ENCODE data around the gene DDAH1.

Gene DDAH1

DNA sequence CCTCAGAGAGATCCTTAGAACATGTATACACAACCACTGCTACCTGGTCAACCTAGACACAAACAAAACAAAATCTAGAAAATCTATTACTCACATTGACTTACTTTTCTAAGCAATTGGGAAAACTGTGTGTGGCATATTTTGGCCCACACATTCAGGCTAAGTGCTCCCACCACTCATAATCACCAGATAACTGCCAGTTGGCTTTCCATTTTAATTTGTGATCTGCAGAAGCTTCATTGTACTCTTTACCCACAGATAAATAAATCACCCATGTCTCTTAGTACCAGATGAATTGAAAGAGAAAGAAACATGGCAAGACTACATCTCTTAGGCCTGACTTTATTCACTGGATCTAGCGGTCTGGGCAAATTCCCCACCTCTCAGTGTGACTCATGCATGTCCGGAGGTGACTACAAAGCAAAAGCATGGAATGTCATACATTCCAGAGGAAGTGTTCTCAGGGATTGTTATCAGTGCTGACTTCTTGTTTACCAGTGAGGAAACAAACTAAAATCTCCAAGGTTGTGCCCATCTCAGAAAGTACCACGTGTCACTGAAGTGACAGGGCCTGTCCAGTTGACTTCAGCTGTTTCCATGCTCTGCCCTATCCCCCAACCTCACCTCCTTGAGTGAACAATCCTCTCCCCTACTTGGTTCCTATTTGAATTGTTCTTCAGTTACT is 136.1 kb downstream of the DDAH1 start:
- intact Hi-C loops (cut with DNase I; ENCODE audit: low total_unique reads), result no loop called here
- Histone ChIP-seq H3K4me3 (no peak overlapping the region), H3K4me1 (peaks cover 0 to 39% (median 27%) of the 10 kb centered on the region in 4 donors), H3K27ac (peak overlapping the region; percentile 6 to 57), H3K27me3 (no peaks in the 10 kb centered on the region), H3K9me3 (peaks cover 0 to 5% (median 0%) of the 10 kb centered on the region in 3 donors), H3K36me3 (no peaks in the 10 kb centered on the region)
- TF ChIP-seq, protein P1, sequence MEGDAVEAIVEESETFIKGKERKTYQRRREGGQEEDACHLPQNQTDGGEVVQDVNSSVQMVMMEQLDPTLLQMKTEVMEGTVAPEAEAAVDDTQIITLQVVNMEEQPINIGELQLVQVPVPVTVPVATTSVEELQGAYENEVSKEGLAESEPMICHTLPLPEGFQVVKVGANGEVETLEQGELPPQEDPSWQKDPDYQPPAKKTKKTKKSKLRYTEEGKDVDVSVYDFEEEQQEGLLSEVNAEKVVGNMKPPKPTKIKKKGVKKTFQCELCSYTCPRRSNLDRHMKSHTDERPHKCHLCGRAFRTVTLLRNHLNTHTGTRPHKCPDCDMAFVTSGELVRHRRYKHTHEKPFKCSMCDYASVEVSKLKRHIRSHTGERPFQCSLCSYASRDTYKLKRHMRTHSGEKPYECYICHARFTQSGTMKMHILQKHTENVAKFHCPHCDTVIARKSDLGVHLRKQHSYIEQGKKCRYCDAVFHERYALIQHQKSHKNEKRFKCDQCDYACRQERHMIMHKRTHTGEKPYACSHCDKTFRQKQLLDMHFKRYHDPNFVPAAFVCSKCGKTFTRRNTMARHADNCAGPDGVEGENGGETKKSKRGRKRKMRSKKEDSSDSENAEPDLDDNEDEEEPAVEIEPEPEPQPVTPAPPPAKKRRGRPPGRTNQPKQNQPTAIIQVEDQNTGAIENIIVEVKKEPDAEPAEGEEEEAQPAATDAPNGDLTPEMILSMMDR (IDR thresholded peaks at IDR 0.05), result no peak
- no peak for DNase-seq

DNA sequence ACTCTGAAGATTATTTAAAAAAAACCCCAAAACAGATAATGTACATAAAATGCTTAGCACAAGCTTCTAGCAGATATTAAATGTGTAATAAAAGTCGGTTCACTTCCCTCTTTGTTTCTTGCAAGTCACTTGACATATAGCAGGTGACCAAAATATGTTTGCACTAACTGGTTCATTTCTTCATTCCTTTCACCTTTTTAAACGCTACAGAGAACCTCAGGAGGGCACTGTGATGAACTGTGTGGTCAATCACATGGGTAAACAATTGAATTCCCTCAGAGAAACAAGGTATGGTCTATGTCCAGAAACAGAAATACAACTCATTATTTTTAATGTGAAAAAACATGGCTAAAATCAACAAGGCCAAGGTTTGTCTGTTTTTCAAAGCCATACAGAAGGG is 137.2 kb downstream of the DDAH1 start:
- H3K27ac ChIP-seq, result peak overlapping the region; percentile 6 to 57
- DNase-seq, result no peak
- peaks cover 0 to 2% (median 0%) of the 10 kb centered on the region in 3 donors for H3K9me3 ChIP-seq
- H3K4me3 ChIP-seq, result no peak overlapping the region
- no peaks in the 10 kb centered on the region for H3K27me3 ChIP-seq
- peaks cover 0 to 42% (median 27%) of the 10 kb centered on the region in 4 donors for H3K4me1 ChIP-seq
- TF ChIP-seq, protein P1 (IDR thresholded peaks at IDR 0.05), result no peak
- intact Hi-C loops (cut with DNase I; ENCODE audit: low total_unique reads), result no loop called here
- no peaks in the 10 kb centered on the region for H3K36me3 ChIP-seq

DNA sequence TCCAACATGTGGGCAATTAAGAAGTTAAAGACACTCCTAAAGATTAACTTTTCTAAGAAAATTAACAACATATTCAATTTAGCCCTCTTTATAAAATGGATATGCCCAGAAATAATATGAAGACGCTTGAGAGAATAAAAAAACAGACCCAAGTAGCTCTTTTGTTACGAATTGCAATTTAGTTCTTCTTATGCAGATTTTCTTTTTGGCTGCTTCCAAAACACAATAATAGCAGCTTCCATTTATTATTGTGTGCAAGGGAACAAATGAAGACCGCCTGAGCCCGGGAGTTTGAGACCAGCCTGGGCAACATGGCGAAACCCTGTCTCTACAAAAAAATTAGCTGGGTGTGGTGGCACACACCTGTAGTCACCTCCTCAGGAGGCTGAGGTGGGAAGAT is 138.1 kb downstream of the DDAH1 start:
- peaks cover 0 to 42% (median 27%) of the 10 kb centered on the region in 4 donors for H3K4me1 ChIP-seq
- H3K9me3 ChIP-seq, result no peaks in the 10 kb centered on the region
- H3K4me3 ChIP-seq, result no peak overlapping the region
- H3K36me3 ChIP-seq, result no peaks in the 10 kb centered on the region
- TF ChIP-seq, protein P1 (IDR thresholded peaks at IDR 0.05), result no peak
- no peak overlapping the region for H3K27ac ChIP-seq
- H3K27me3 ChIP-seq, result no peaks in the 10 kb centered on the region
- DNase-seq, result no peak
- intact Hi-C loops (cut with DNase I; ENCODE audit: low total_unique reads), result no loop called here

DNA sequence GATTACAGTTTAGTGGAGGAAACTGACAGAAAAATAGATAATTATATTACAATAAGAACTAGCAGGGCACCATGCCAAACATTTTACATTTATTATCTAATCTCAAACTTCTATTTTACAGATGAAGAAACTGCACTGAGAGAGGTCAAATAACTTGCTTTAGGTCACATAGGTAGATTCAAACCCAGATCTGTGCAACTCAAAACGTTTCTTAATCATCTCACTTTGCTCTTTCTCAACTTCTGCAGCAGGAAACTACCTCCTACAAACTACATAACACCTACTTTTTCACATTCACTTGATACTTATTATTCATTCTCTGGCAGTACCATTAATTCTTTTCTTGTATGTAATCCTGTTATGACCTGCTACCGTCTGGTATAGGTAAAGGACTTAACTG is 138.6 kb downstream of the DDAH1 start:
- no peak for DNase-seq
- H3K27ac ChIP-seq, result no peak overlapping the region
- intact Hi-C loops (cut with DNase I; ENCODE audit: low total_unique reads), result no loop called here
- H3K4me1 ChIP-seq, result peaks cover 0 to 42% (median 27%) of the 10 kb centered on the region in 4 donors
- no peaks in the 10 kb centered on the region for H3K27me3 ChIP-seq
- H3K4me3 ChIP-seq, result no peak overlapping the region
- no peaks in the 10 kb centered on the region for H3K9me3 ChIP-seq
- H3K36me3 ChIP-seq, result no peaks in the 10 kb centered on the region
- TF ChIP-seq, protein P1 (IDR thresholded peaks at IDR 0.05), result no peak

DNA sequence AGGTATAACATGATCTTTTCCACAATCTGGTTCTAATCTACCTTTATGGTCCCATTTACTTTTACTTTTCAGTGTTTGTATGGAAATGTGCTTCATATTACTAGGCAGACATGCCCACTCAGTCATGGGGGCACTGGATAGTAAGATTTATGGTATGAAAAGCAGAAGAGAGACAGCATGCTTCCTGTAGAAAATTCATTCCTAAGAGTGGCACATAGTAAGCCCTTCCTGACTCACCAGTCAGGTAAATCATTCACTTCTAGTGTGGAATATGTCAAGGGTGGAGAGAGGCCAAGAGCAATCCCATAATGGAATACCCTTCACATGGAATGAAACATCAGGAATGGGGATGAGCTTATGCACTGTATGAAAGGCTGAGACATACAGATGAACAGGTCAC is 139.0 kb downstream of the DDAH1 start:
- H3K4me1 ChIP-seq, result peaks cover 0 to 39% (median 23%) of the 10 kb centered on the region in 4 donors
- H3K9me3 ChIP-seq, result no peaks in the 10 kb centered on the region
- H3K4me3 ChIP-seq, result no peak overlapping the region
- DNase-seq, result no peak
- no peaks in the 10 kb centered on the region for H3K27me3 ChIP-seq
- H3K27ac ChIP-seq, result no peak overlapping the region
- TF ChIP-seq, protein P1 (IDR thresholded peaks at IDR 0.05), result no peak
- intact Hi-C loops (cut with DNase I; ENCODE audit: low total_unique reads), result no loop called here
- no peaks in the 10 kb centered on the region for H3K36me3 ChIP-seq

All from tibial artery (tissue), 4 donors.